Mucosa of descending colon (tissue), 3 donors: Measurements from ENCODE around the gene POU2AF1. TPM values are rescaled to one million over a fixed set of nuclear protein-coding genes. Genes with fewer than 3 reads are reported as not detected.

Experiments used
- ATAC-seq: fragments of 200-7000 bp; cut with Tn5 transposase; one replicate; pipeline ENCODE4 v1.9.1; 2020; ENCODE audit warnings: mild to moderate bottlenecking, moderate library complexity
- DNase-seq, 3 donors: peaks; one replicate each; pipeline ENCODE4 v3.0.0-alpha.2; 2020
- H3K36me3 ChIP-seq: fragments of 200-600 bp; one replicate; pipeline ENCODE4 v1.8.0; 2021; ENCODE audit warnings: low read depth, mild to moderate bottlenecking
- H3K4me1 ChIP-seq: fragments of 200-600 bp; one replicate; pipeline ENCODE4 v1.8.0; 2021; ENCODE audit warnings: low read depth, mild to moderate bottlenecking
- H3K4me3 ChIP-seq: fragments of 200-600 bp; one replicate; pipeline ENCODE4 v1.8.0; 2021; ENCODE audit warnings: mild to moderate bottlenecking
- H3K9me3 ChIP-seq: fragments of 200-600 bp; one replicate; pipeline ENCODE4 v1.8.0; 2021; ENCODE audit warnings: mild to moderate bottlenecking
- intact Hi-C, 2 donors: fragments of 100-400 bp; cut with DNase I in 1 of 2; cut with micrococcal nuclease in 1 of 2; formaldehyde crosslinking; loops; one replicate each; pipeline versions ENCODE4 v1.11.0 to v1.11.1; 2022; cut with DNase I, micrococcal nuclease
- total RNA-seq, 3 donors: library from RNA; stranded (reverse); fragmentation: NEBNext Ultra II Directional in 2 of 3; extraction: Animal tissue kit (Norgen Biotek cat#: 25700) in 2 of 3; gene quantifications; one replicate each; pipeline versions ENCODE4 v1.2.1 to v1.2.4, GENCODE V29; 2021 to 2023
- TF ChIP-seq, protein P1 (sequence below): fragments of 200-600 bp; IDR thresholded peaks from one replicate; pipeline ENCODE4 v1.8.0; 2022; ENCODE audit warnings: antibody characterized with exemption, mild to moderate bottlenecking
- donor health status: DM: no; HTN: no; CAD: no; lungs with moderate emphysema.
- donor health status: DM: no; HTN: no; CAD: no.
- donor health status: DM: no; HTN: yes; CAD: no.

Gene POU2AF1
- total RNA-seq, 3 donors from 2014 or later: 2.8 to 9.3 (median 5.4) TPM

DNA sequence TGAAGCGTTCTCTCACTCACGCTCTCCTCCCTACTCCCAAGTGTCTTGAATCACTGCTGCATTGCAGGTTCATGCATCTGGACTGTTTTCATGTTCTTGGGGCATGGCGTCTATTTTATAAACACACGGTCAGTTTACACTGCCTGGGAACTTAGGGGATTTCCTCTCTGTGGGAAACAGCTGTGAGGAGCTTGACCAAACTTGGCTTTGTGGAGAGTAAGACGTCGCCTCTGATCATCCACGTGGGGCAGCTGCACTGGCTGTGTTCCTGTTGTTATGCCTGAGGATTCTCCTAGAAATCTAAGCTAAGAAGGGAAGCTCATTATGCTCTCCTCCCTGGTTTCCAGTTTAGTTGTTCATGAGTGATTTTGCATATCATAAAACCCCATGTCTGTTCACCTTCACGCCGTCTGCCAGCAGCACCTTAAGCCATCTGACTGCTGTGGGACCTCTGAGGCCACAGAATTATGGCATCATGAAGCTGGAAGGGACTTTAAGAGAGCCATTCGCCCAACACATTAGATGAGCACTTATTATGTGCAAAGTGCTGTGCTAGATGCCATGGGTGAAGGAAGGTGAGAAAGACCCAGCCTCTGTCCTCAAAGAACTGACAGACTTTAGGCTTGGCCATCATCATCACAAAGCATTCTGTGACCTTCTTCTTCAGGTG lies 38.8 kb upstream of the POU2AF1 start:
- ATAC-seq: peak; percentile 59
- Histone ChIP-seq H3K4me3 (no peak overlapping the region), H3K36me3 (no peaks in the 10 kb centered on the region), H3K4me1 (peaks cover 8% of the 10 kb centered on the region), H3K9me3 (no peaks in the 10 kb centered on the region)
- intact Hi-C loops: no loop called here
- DNase-seq: peak in 1 of 3 donors; percentile 60
- TF ChIP-seq, protein P1, sequence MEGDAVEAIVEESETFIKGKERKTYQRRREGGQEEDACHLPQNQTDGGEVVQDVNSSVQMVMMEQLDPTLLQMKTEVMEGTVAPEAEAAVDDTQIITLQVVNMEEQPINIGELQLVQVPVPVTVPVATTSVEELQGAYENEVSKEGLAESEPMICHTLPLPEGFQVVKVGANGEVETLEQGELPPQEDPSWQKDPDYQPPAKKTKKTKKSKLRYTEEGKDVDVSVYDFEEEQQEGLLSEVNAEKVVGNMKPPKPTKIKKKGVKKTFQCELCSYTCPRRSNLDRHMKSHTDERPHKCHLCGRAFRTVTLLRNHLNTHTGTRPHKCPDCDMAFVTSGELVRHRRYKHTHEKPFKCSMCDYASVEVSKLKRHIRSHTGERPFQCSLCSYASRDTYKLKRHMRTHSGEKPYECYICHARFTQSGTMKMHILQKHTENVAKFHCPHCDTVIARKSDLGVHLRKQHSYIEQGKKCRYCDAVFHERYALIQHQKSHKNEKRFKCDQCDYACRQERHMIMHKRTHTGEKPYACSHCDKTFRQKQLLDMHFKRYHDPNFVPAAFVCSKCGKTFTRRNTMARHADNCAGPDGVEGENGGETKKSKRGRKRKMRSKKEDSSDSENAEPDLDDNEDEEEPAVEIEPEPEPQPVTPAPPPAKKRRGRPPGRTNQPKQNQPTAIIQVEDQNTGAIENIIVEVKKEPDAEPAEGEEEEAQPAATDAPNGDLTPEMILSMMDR: no peak

DNA sequence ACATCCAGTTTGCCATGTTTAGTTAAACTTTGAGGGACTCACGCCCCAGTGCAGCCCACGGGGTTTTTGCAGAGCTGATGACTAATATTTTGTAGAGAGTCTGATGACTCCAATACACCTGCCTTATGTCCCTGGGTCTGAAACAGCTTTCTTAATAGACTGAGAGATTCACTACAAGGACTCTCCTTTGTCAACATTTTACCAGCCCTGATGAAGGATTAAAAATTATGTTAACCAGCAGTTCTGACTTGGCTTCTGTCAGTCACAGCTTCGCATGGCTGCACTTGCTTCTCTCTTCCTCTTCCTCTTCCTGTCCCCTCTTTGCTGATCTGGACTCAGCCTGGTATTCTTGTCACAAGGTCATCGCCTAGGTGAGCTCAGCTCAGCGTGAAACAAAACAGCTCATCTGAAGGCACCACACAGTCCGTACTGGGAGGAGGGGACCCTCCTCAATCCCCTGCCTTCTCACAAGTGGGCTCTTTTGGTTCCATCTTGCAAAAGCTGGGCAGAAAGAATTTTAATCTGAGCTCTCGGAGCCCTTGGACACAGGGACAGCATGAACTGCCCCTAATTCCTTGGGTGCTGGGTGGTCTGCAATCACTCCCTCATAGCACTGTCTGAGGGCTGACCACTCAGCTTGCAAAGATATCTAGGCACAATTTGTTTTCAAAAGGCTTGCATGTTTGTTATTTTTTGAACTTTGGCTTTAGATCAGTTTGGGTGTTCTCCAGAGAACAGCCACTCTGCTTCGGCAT lies 38.1 kb upstream of the POU2AF1 start:
- H3K9me3 ChIP-seq: no peaks in the 10 kb centered on the region
- intact Hi-C loops: no loop called here
- H3K36me3 ChIP-seq: no peaks in the 10 kb centered on the region
- peaks cover 4% of the 10 kb centered on the region for H3K4me1 ChIP-seq
- TF ChIP-seq, protein P1: no peak
- DNase-seq: no peak
- no peak overlapping the region for H3K4me3 ChIP-seq
- ATAC-seq: peak; percentile 60

DNA sequence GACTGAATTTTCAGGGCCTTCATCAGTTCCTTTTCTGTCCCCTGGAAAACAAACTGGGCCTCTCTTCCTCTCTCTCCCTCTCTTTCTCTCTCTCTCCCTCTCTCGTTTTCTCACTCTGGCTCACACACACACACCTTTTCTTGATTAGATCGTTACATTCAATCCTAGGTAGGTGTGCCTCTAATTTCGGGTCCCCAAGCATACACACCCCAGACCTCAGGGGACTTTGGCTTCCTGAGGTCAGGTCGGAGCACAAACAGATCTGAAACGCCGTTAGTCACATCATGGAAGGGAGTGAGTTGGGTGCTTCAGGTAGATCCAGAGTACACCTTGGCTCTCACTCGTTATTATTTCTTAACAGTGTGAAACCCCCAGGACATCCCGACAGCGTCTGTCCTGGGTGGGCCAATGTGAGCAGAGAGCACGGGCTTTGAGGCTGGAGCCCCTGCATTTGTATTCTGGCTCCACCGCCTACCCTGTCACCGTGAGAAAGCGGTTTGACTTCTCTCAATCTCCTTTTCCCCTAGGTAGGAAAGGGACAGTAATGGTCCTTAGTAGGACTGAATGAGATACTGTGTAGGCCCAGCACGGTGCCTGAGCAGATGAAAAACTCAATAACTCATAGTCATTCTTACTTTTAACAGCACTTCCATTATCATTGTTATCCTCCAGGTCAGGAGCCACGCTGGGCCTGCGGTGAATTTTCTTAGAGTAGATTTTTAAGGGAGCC lies 37.3 kb upstream of the POU2AF1 start:
- ATAC-seq (no peak), DNase-seq (no peak)
- TF ChIP-seq, protein P1: no peak
- H3K9me3 ChIP-seq: no peaks in the 10 kb centered on the region
- H3K4me3 ChIP-seq: no peak overlapping the region
- intact Hi-C loops: no loop called here
- no peaks in the 10 kb centered on the region for H3K36me3 ChIP-seq
- peaks cover 4% of the 10 kb centered on the region for H3K4me1 ChIP-seq

DNA sequence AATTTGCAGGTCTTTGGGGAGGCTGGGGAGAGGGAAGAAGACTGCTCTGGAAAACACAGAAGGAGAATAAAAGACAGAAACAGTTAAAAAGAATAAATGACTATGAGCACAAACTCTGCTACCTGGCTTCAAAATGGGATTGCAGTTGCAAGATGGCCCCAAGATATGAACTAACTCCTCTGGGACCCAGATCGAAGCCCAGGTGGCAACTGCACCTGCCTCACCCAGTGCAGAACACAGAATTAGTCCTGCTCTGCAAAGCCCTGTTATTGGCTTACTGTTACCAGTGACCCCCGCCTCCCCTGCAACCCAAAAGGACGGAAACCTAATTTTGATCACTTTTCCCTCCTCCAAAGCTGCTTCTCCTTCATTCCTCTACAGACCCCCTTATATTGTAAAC lies 35.9 kb upstream of the POU2AF1 start:
- intact Hi-C loops: no loop called here
- Histone ChIP-seq H3K36me3 (no peaks in the 10 kb centered on the region), H3K4me1 (peaks cover 4% of the 10 kb centered on the region), H3K9me3 (no peaks in the 10 kb centered on the region), H3K4me3 (no peak overlapping the region)
- DNase-seq: no peak
- no peak for ATAC-seq
- TF ChIP-seq, protein P1: no peak

DNA sequence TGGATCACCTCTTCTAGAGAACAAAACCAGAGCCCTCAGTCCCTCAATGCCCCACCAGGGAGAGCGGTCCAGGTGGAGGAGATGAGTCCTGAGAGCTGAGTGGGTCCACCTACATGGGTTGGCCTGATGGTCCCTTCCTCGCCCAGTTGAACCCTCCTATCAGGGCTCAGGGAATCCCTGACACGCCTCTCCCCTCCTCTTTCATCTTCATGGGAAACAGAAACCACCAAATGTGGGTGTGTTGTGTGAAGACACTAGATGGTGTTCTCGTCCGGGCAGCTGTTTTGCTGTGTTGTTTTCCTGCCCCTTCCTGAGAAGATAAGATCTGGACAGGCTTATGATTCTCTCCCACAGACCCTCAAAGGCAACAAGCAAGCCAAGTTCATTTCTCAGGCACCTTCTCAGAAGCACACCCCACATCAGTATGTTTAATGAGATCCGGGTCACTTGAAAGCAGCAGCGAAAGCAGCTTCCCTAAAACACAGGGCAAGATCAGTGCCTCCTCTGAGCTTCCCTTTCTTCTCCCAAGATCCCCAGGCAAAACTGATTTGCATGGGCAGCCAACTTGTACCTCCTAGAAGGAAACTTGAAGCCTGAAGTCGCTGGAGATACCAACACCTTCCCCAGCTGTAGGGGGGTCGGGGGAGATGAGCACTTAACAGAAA lies 35.3 kb upstream of the POU2AF1 start:
- H3K36me3 ChIP-seq: no peaks in the 10 kb centered on the region
- H3K4me1 ChIP-seq: peaks cover 4% of the 10 kb centered on the region
- no peak for DNase-seq
- no peak for ATAC-seq
- TF ChIP-seq, protein P1: no peak
- no peak overlapping the region for H3K4me3 ChIP-seq
- intact Hi-C loops: no loop called here
- H3K9me3 ChIP-seq: no peaks in the 10 kb centered on the region
